NCI-H82 treated with DMSO at 0.1 percent for 48 hours (cell line): Measurements from ENCODE around the gene MTA1.

Experiments used
- DNase-seq: peaks from one replicate; lab custom pipeline; 2025; ENCODE audit not compliant: unreplicated experiment; lab: John Stamatoyannopoulos, UW

Gene MTA1

DNA sequence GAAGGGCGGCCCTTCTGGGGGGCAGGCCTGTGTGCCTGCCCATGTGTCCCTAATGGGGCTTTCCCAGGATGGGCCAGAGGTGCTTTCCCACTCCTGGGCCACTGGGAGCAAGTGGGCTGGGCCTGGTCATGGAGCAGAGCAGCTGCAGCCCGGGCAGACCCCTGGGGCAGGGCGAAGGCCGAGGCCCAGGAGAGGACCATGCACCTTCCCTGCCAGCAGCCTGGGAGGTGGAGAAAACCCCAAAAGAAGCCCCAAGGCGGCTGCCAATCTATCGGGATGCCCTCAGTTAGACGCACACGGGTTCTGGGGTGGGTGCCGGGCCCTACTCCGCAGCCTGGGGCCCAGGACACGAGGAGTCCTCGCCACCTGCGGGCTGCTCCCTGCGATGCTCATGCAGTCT is 38.9 kb downstream of the MTA1 start:
- DNase-seq, result no peak

DNA sequence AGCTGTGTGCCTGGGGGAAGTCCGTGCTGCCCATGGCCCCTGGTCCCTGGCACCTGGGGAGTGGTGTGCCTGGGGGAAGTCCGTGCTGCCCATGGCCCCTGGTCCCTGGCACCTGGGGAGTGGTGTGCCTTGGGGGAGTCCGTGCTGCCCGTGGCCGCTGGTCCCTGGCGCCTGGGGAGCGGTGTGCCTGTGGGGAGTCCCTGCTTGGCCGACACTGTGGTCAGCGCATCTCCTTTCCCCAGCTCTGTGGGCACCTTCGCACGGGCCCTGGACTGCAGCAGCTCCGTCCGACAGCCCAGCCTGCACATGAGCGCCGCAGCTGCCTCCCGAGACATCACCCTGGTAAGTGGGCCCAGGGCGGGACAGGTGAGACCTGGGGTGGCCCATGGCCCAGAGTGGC is 40.5 kb downstream of the MTA1 start:
- no peak for DNase-seq

DNA sequence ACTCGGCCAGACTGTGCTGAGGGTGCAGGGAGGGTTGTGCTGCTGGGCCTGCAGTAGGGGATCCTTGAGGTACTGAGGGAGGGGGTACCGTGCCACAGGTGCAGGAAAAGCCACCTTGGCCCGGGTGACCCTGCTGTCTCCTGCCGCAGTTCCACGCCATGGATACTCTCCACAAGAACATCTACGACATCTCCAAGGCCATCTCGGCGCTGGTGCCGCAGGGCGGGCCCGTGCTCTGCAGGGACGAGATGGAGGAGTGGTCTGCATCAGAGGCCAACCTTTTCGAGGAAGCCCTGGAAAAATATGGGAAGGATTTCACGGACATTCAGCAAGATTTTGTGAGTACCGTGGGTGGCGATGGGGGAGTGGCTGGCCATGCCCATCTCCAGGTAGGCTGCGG is 41.0 kb downstream of the MTA1 start:
- no peak for DNase-seq

GRCh38 chr14:105461903-105462302 is 42.3 kb downstream of the MTA1 start:
- no peak for DNase-seq

DNA sequence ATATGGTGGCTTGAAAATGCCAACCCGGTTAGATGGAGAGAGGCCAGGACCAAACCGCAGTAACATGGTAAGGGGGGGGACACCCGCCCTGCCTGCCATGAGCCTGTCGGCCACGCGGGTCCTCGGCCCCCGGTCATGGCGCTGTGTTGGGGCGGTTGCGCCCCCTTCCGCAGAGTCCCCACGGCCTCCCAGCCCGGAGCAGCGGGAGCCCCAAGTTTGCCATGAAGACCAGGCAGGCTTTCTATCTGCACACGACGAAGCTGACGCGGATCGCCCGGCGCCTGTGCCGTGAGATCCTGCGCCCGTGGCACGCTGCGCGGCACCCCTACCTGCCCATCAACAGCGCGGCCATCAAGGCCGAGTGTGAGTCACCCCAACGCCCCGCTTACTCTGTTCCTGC is 44.9 kb downstream of the MTA1 start:
- DNase-seq, result no peak

- no peak for DNase-seq
Observed at GRCh38 chr14:105465209-105466031, 45.8 kb downstream of the MTA1 start.

- no peak for DNase-seq
Observed at GRCh38 chr14:105466531-105467248, 47.1 kb downstream of the MTA1 start.

GRCh38 chr14:105467249-105467941 is 47.8 kb downstream of the MTA1 start:
- no peak for DNase-seq

DNA sequence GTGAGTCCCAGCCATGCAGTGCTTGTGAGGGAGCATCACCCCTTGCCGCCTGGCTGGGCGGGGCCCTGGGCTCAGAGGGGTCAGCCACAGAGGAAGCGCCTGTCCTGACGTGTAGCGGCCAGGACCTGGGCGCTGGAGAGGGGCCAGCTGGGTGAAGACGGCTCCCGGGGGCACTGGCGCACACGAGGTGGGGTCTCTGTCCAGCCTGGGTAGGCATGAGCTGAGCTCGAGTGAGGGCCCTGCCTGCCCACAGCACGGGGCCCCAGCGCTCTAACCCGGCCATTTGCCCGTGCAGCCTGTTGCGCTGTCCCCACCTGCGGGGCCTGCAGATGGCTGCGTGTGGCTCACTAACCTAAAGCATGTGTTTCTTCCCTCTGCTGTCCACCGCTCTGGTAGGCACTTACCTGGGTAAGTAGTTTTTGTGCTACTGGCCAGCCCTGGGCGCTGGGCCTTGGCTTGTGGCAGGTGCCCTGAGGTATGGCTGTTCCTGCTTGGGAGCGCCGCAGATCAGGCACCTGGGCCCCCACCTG is 48.4 kb downstream of the MTA1 start:
- DNase-seq, result no peak

GRCh38 chr14:105468621-105469241 is 49.1 kb downstream of the MTA1 start:
- DNase-seq, result no peak

GRCh38 chr14:105469456-105470349 is 50.1 kb downstream of the MTA1 start:
- DNase-seq, result no peak

GRCh38 chr14:105470350-105471296 is 51.0 kb downstream of the MTA1 start:
- no peak for DNase-seq

DNA sequence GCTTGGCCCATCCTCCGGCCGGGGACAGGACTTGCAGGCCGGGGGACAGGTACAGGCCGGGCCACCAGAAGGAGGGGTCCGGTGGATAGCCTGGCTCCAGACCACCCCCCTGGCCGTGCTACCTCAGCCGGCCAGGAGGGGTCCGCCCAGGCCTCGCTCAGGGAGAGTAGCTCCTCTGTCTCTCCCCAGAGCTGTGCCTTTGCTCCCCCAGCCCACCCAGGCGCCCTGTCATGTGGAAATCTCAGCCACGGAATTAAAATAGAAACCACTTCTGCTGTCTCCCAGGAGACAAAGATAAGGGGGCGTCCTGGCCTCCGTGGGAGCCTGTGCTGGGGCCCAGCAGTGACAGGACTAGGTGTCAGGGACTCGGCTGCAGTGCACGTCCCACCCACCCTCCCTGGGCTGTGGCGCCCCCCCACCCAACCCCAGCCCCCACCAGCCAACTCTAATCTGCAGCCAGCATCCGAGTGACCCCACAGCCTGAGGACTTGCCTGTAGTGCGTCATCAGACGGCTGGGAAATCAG is 51.7 kb downstream of the MTA1 start:
- no peak for DNase-seq

DNA sequence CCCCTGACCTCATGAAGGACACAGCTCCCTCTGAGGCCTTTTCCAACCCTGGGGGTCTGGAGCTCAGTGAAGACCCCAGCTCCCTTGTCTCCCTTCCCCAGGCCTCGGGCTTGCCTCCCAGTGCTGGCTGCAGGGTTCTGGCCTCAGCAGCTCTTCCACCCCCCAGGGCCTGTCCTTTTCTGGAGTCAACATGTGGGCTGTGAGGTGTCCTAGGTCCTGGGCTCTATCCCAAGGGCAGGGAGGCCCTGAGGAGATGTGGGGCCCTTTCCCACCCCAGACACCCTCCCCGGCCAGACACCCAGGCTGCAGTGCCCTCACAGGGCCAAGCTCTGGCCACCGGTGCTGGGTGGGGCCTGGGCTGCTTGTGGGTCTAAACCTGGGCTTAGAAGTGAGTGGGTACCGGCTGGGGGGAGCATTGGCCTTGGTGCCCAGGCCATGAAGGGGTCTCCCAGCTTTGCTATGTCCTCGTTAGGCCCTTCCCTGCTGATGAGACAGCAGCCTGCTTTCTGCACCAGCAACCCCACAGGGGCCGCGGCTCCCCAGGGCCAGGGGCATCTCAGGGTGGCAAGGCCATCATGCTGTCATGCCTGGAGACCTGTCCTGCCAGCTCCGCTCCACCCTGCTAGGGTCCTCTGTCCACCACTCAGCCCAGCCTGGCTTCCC is 52.3 kb downstream of the MTA1 start:
- DNase-seq, result no peak

GRCh38 chr14:105472486-105472991 is 52.9 kb downstream of the MTA1 start:
- DNase-seq, result no peak

GRCh38 chr14:105473033-105473676 is 53.5 kb downstream of the MTA1 start:
- no peak for DNase-seq

DNA sequence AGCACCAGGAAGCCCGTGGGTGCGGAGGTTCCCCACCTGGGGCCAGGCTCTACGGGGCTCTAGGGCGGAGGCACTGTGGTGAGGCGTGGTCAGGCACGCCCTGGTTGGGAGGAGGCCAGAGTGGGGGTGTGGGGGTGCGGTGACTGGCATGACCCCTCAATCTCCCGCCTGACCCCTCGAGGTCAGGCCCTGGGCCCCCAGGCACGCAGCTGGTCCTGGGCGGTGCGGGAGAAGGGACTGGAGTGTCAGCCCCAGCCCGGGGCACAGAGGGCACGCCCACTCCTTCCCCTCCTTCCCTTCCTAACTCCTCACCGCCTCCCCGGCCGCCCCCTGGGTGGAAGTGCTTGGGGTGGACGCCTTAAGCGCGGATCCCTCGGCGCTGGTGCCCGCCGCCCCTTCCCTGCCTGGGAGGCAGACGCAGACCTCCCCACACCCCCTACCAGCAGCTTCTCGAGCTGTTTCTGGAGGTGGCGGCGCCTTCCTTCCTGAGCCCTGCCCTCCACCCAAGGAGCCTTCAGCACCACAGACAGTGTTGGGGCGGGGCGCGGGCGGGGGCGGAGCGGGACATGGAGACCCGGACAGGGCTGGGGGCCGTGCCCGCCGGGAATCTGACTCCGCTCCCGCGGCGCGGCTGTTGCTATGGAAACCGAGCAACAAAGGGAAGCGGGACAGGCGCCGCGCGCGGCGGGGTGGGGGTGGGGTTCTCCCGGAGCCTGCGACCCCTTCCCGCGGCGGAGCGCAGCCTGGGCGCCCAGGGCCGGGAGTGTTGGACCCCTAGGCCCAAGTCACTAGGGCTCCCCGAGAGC is 54.3 kb downstream of the MTA1 start:
- DNase-seq, result peak; percentile 51
